ENCODE results near the gene GMNN.

GMNN gene

GRCh38 chr6:24827970-24828369 lies 53.2 kb downstream of the GMNN start:
- no peak overlapping the region for H2AFZ ChIP-seq (ENCODE audit: low read depth, low read length)
- H3K9me3 ChIP-seq (ENCODE audit: low read length) = no peaks in the 10 kb centered on the region
- no peaks in the 10 kb centered on the region for H3K4me1 ChIP-seq (ENCODE audit: insufficient read depth, low read length)
- no peak overlapping the region for H3K4me3 ChIP-seq (ENCODE audit: low read length)
- H3K36me3 ChIP-seq (ENCODE audit: insufficient read depth, low read length) = peaks cover 12% of the 10 kb centered on the region
- H3K27me3 ChIP-seq (ENCODE audit: insufficient read depth, low read length) = no peaks in the 10 kb centered on the region

- peaks cover 3% of the 10 kb centered on the region for H3K9me3 ChIP-seq (ENCODE audit: low read length)
- H2AFZ ChIP-seq (ENCODE audit: low read depth, low read length) = no peak overlapping the region
- H3K4me1 ChIP-seq (ENCODE audit: insufficient read depth, low read length) = no peaks in the 10 kb centered on the region
- no peaks in the 10 kb centered on the region for H3K27me3 ChIP-seq (ENCODE audit: insufficient read depth, low read length)
- H3K4me3 ChIP-seq (ENCODE audit: low read length) = no peak overlapping the region
- peaks cover 7% of the 10 kb centered on the region for H3K36me3 ChIP-seq (ENCODE audit: insufficient read depth, low read length)
These were observed 54.9 kb downstream of the GMNN start for GRCh38 chr6:24829657-24830056.

DNA sequence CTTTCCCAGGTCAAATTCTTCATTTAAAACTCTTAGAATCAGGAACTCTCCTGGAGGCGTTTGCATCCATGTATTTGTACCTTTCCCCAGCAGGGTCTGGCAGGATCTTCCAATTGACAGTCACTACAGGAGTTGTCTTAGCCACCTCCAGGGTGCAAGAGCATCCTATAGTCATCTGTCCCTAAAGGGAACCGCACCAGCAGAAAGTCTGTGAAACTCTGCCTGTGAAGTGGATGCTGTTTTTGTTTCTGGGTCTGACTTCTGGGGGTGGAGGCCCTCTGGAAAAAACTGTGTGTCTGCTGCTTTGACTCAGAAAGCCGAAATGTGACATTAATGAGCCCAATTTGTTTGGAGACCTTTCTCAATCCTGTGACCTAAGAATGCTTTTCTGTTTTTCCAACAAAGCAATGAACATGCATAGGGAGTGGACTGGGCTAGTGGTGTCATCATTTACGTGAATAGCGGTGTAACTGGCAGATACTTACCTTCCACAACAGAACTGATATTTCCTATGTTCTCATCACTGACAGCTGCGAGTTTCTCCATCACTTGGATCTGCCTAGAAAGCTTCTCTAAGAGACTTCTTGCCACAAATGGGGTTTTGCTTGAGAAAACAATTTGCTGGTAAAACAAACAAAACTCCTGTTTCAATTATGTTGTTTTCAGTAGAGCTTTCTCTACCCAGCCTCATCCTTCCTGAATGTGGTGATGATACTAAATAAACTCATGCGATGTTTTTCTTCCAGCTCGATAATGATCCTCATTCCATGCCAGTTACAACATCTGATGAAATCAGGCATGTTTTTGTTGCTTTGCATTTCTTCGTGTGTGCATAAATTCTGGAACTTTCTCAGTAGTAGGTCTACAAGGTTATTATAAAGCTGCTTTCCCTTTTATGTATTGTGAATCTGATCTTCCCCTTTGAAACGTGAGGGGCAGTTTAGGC lies 57.3 kb downstream of the GMNN start:
- Histone ChIP-seq H3K4me1 (ENCODE audit: insufficient read depth, low read length) (no peaks in the 10 kb centered on the region), H2AFZ (ENCODE audit: low read depth, low read length) (no peak overlapping the region), H3K9me3 (ENCODE audit: low read length) (peaks cover 3% of the 10 kb centered on the region), H3K36me3 (ENCODE audit: insufficient read depth, low read length) (peaks cover 5% of the 10 kb centered on the region), H3K4me3 (ENCODE audit: low read length) (no peak overlapping the region), H3K27me3 (ENCODE audit: insufficient read depth, low read length) (no peaks in the 10 kb centered on the region)

DNA sequence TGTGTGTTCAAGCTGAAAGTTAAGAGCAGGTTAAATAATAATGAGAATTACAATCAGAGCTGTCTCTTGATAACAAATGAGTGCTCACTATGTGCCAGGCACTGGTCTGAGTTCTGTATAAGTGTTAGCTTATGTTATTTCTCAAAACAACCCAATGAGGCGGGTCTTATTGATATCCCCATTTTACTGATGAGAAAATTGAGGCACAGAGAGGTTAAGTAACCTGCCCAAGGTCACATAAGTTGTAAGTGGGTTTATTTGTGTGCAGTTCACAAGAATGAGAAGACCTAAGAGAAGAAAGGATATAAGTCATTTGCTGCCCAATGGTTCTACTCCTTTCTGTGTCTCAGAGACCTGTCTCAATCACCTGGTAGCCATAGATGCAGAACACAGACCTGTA lies 58.1 kb downstream of the GMNN start:
- Histone ChIP-seq H3K9me3 (ENCODE audit: low read length) (peaks cover 3% of the 10 kb centered on the region), H3K36me3 (ENCODE audit: insufficient read depth, low read length) (peaks cover 3% of the 10 kb centered on the region), H2AFZ (ENCODE audit: low read depth, low read length) (no peak overlapping the region), H3K27me3 (ENCODE audit: insufficient read depth, low read length) (no peaks in the 10 kb centered on the region), H3K4me3 (ENCODE audit: low read length) (no peak overlapping the region), H3K4me1 (ENCODE audit: insufficient read depth, low read length) (no peaks in the 10 kb centered on the region)

DNA sequence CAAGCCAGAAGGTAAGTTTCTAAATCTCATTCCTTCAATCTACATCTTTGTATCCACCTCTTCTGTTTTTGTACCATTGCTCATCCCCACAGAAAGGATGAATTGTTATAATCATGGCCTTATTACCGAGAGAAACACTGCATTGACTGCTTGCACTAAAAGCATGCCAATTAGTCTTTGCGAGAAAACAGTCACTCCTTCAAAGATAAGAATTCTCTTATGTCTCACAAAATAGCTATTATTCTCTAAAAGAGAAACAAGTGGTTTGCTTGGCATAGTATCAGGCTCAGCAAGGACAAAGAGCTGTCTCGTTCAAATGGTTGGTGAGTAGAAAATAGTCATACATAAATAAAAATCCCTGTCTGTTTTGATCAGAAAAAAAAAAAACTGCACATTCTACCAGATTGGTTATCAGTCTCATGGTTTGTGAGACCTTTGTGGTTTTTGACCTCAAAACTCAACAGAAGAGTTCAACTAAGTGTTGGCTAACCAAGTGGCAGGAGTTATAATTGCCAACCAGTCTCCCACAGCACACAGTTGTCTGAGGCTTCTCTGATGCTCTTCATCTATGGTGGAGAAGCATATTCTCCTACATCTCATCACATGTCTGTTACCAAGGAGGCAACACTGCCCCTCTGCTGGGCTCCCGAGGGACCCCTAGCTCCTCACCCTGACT lies 59.1 kb downstream of the GMNN start:
- Histone ChIP-seq H3K4me1 (ENCODE audit: insufficient read depth, low read length) (no peaks in the 10 kb centered on the region), H3K4me3 (ENCODE audit: low read length) (no peak overlapping the region), H3K36me3 (ENCODE audit: insufficient read depth, low read length) (peaks cover 2% of the 10 kb centered on the region), H2AFZ (ENCODE audit: low read depth, low read length) (no peak overlapping the region), H3K27me3 (ENCODE audit: insufficient read depth, low read length) (no peaks in the 10 kb centered on the region), H3K9me3 (ENCODE audit: low read length) (peaks cover 3% of the 10 kb centered on the region)

All from neuron (in vitro differentiated cells).